ENCODE results near the gene LRP1B. TPM values are rescaled to one million over a fixed set of nuclear protein-coding genes. Genes with fewer than 3 reads are reported as not detected.
A peak's percentile ranks its signal among the peaks of the same experiment; 100 is the strongest.

LRP1B gene
- polyA plus RNA-seq, 2 of the 4 experiments (the other 2 are of a cell fraction): 0.03 TPM; not detected in 1

DNA sequence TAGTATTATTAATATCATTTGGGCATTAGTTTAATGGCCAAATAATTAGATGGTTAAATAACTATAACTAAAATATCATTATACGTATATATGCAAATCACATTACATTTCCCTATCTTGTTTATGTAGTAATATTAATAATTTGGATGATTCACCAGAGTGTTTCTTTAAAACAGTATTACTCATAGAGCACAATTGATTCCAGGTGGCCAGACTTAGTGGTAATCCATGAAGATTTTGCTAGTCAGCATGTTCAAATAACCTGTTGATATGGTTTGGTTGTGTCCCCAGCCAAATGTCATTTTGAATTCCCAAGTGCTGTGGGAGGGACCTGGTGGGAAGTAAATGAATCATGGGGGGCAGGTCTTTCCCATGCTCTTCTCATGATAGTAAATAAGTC is 782.3 kb downstream of the LRP1B start (continued):
- TF ChIP-seq, protein P1, sequence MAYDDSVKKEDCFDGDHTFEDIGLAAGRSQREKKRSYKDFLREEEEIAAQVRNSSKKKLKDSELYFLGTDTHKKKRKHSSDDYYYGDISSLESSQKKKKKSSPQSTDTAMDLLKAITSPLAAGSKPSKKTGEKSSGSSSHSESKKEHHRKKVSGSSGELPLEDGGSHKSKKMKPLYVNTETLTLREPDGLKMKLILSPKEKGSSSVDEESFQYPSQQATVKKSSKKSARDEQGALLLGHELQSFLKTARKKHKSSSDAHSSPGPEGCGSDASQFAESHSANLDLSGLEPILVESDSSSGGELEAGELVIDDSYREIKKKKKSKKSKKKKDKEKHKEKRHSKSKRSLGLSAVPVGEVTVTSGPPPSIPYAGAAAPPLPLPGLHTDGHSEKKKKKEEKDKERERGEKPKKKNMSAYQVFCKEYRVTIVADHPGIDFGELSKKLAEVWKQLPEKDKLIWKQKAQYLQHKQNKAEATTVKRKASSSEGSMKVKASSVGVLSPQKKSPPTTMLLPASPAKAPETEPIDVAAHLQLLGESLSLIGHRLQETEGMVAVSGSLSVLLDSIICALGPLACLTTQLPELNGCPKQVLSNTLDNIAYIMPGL (CRISPR knock-in tag; IDR thresholded peaks at IDR 0.05; ENCODE audit: borderline replicate concordance): no peak
- TF ChIP-seq, protein P2, sequence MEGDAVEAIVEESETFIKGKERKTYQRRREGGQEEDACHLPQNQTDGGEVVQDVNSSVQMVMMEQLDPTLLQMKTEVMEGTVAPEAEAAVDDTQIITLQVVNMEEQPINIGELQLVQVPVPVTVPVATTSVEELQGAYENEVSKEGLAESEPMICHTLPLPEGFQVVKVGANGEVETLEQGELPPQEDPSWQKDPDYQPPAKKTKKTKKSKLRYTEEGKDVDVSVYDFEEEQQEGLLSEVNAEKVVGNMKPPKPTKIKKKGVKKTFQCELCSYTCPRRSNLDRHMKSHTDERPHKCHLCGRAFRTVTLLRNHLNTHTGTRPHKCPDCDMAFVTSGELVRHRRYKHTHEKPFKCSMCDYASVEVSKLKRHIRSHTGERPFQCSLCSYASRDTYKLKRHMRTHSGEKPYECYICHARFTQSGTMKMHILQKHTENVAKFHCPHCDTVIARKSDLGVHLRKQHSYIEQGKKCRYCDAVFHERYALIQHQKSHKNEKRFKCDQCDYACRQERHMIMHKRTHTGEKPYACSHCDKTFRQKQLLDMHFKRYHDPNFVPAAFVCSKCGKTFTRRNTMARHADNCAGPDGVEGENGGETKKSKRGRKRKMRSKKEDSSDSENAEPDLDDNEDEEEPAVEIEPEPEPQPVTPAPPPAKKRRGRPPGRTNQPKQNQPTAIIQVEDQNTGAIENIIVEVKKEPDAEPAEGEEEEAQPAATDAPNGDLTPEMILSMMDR (IDR thresholded peaks at IDR 0.05): no peak

DNA sequence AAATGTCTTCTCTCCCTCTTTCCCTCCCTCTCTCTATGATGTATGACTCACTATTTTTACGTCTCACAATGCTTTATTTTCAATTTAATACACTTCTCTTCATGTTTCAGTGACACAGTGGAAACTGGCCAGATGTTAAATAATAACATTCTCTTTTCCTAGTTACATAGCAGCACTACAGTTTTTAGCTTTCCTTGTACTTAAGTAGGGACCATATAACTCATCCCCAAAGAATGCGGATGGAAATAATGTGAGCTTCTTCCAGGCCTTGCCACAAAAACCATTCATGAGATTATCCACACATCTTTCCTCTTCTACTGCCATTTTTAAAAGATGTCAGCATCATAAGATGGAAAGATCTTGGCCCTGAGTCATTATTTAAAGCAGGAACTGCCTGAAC is 789.4 kb downstream of the LRP1B start:
- no peak overlapping the region for H3K4me2 ChIP-seq
- ChIA-PET CTCF (no interaction called here), POLR2A (no interaction called here)
- no peak for FAIRE-seq
- no peaks in the 10 kb centered on the region for H3K9me3 ChIP-seq
- no peak overlapping the region for H3K4me3 ChIP-seq
- WGBS (ENCODE audit: missing lambda C conversion rate): 54% methylated on average over 2 of the region's 2 CpGs
- no peak for ATAC-seq
- TF ChIP-seq RCOR1 (IDR thresholded peaks at IDR 0.05; ENCODE audit: low read depth, low read length) (no peak), ESRRA (IDR thresholded peaks at IDR 0.05; ENCODE audit: borderline replicate concordance, low read length) (no peak)
- DNase-seq (ENCODE audit: low read depth in 1 of 2, low spot score in 1 of 2): peak in 1 of 2 experiments; percentile 4
- no peak overlapping the region for H3K27ac ChIP-seq
- H3K4me1 ChIP-seq: no peaks in the 10 kb centered on the region

DNA sequence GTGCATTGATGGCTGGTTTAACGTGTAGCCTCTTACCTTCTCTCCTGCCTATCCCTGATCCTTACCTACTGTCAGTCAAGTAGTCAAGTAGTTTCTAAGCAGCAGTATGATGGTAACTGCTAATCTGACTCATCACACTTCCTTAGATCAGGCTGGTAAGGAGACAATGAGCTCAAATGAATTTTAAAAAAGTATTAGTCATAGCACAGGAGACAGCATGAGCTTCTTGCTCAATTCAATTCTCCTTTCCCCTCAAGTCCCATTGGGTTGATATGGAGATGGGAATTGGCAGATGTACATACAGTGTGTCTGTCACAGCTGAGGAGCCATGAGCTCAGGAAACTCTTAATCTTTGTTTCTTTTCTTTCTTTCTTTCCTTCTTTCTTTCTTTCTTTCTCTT is 799.7 kb downstream of the LRP1B start:
- Histone ChIP-seq H3K9me3 (no peaks in the 10 kb centered on the region), H3K4me1 (peaks cover 14% of the 10 kb centered on the region; the same call in 2 of the 3 replicates), H3K4me3 (no peak overlapping the region), H3K4me2 (peak overlapping the region; percentile 29; the same call in 1 of the 3 replicates), H3K27ac (no peak overlapping the region)
- no peak for FAIRE-seq
- 0% methylated on average over 1 of the region's 1 CpG for WGBS (ENCODE audit: missing lambda C conversion rate)
- peak; percentile 42; the same call in 1 of the 2 replicates for TF ChIP-seq JUNB (IDR thresholded peaks at IDR 0.05)
- no peak for TF ChIP-seq RFX5 (IDR thresholded peaks at IDR 0.05)
- TF ChIP-seq FOSL2 (IDR thresholded peaks at IDR 0.05): peak; percentile 10; the same call in 1 of the 2 replicates
- peak; percentile 59 for TF ChIP-seq FOSL2 (CRISPR knock-in tag; IDR thresholded peaks at IDR 0.05)
- DNase-seq (ENCODE audit: low read depth in 1 of 2, low spot score in 1 of 2): peak; percentile 1 to 69
- ATAC-seq: peak; percentile 93 to 99
- ChIA-PET CTCF (no interaction called here), POLR2A (no interaction called here)

DNA sequence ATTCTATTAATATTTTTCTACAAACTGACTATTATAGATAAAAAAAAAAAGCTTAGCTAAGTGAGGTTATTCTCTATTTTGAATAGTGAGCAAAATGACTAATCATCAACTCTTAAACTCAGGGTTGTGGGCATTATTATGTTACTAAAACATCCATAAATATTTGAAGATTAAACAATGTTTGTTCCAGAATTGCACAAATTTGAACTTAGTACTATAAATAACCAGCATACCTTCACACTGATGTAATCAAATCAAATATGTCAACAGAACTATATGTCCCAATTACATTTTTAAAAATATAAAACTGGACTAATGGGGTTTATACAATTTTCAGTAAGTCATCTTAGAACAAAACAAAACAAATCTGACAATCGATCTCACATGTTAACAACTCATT is 800.9 kb downstream of the LRP1B start:
- Histone ChIP-seq H3K4me3 (no peak overlapping the region), H3K9me3 (no peaks in the 10 kb centered on the region), H3K4me1 (peaks cover 14% of the 10 kb centered on the region; the same call in 2 of the 3 replicates), H3K27ac (no peak overlapping the region), H3K4me2 (0 out of 3 replicates have a peak overlapping the region, but pooled peaks have one; percentile 25)
- CTCF ChIA-PET: interaction anchor here (1.0 kb wide), 1 partner anchor 225 kb away, joined by 4 read pairs; no protein-coding TSS in a partner anchor
- WGBS (ENCODE audit: missing lambda C conversion rate): 25% methylated on average over 1 of the region's 1 CpG
- TF ChIP-seq HDAC2 (IDR thresholded peaks at IDR 0.05): no peak
- no peak for TF ChIP-seq ZC3H11A (IDR thresholded peaks at IDR 0.05)
- TF ChIP-seq, protein P3, sequence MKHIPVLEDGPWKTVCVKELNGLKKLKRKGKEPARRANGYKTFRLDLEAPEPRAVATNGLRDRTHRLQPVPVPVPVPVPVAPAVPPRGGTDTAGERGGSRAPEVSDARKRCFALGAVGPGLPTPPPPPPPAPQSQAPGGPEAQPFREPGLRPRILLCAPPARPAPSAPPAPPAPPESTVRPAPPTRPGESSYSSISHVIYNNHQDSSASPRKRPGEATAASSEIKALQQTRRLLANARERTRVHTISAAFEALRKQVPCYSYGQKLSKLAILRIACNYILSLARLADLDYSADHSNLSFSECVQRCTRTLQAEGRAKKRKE (CRISPR knock-in tag; IDR thresholded peaks at IDR 0.05; ENCODE audit: low read depth): no peak
- POLR2A ChIA-PET: no interaction called here
- peak in 1 of 2 experiments; percentile 7 for DNase-seq (ENCODE audit: low read depth in 1 of 2, low spot score in 1 of 2)
- no peak; a peak in 1 of 6 replicates for ATAC-seq
- FAIRE-seq: no peak

DNA sequence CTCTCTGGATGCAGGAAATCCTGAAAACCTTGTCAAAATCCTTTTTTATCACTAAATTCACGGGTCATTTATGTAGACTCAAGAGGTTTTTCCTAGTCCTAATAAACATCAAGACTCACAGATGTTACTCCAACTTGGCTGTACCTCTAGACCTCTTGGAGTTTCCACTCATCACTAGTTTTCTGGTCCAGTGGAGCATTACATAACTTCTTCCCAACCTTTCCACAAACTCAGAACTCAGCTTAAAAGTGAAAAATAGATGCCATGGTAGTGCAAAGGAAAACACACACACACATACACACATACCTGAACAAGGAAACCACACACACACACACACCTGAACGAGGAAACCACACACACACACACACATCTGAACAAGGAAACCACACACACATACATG is 807.2 kb downstream of the LRP1B start:
- ATAC-seq (no peak), DNase-seq (ENCODE audit: low read depth in 1 of 2, low spot score in 1 of 2) (no peak), FAIRE-seq (no peak)
- 5% methylated on average over 2 of the region's 2 CpGs for WGBS (ENCODE audit: missing lambda C conversion rate)
- Histone ChIP-seq H3K4me3 (no peak overlapping the region), H3K9me3 (no peaks in the 10 kb centered on the region), H3K4me1 (no peaks in the 10 kb centered on the region), H3K27ac (no peak overlapping the region), H3K4me2 (no peak overlapping the region)
- POLR2A ChIA-PET: no interaction called here
- CTCF ChIA-PET: no interaction called here
- TF ChIP-seq CHD4 (IDR thresholded peaks at IDR 0.05; ENCODE audit: borderline replicate concordance): no peak
- no peak for TF ChIP-seq RNF2 (IDR thresholded peaks at IDR 0.05; ENCODE audit: borderline replicate concordance, low read depth)
- no peak for TF ChIP-seq HDAC2 (IDR thresholded peaks at IDR 0.05)
- TF ChIP-seq CHD2 (IDR thresholded peaks at IDR 0.05; ENCODE audit: low read length, partially characterized antibody): no peak
- no peak for TF ChIP-seq JUN (IDR thresholded peaks at IDR 0.05)
- no peak for TF ChIP-seq GATA3 (IDR thresholded peaks at IDR 0.05; ENCODE audit: borderline replicate concordance)
- no peak for TF ChIP-seq POLR2A (IDR thresholded peaks at IDR 0.05; ENCODE audit: low read length)
- TF ChIP-seq, protein P4, sequence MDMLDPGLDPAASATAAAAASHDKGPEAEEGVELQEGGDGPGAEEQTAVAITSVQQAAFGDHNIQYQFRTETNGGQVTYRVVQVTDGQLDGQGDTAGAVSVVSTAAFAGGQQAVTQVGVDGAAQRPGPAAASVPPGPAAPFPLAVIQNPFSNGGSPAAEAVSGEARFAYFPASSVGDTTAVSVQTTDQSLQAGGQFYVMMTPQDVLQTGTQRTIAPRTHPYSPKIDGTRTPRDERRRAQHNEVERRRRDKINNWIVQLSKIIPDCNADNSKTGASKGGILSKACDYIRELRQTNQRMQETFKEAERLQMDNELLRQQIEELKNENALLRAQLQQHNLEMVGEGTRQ (IDR thresholded peaks at IDR 0.05): no peak
- TF ChIP-seq, protein P3 (CRISPR knock-in tag; IDR thresholded peaks at IDR 0.05; ENCODE audit: low read depth): no peak
- no peak for TF ChIP-seq RAD21 (conservative IDR thresholded peaks at IDR 0.05 in 1 of 2, IDR thresholded peaks at IDR 0.05 in 1 of 2)
- no peak for TF ChIP-seq ZFP36 (IDR thresholded peaks at IDR 0.05; ENCODE audit: borderline replicate concordance, partially characterized antibody)
- no peak for TF ChIP-seq MAFK (IDR thresholded peaks at IDR 0.05; ENCODE audit: partially characterized antibody)
- no peak for TF ChIP-seq EP300 (IDR thresholded peaks at IDR 0.05)

All from A549 (cell line).